ENCODE results near the gene LHFPL2.

Gene LHFPL2

GRCh38 chr5:78512435-78512834 lies 136.1 kb downstream of the LHFPL2 start:
- TF ChIP-seq REST (IDR thresholded peaks at IDR 0.05; ENCODE audit: insufficient read depth in 1 of 2, low read depth in 2 of 2, low read length in 2 of 2): no peak

GRCh38 chr5:78511121-78511906 lies 137.3 kb downstream of the LHFPL2 start:
- TF ChIP-seq TAF1 (IDR thresholded peaks at IDR 0.05; ENCODE audit: borderline replicate concordance, insufficient read depth, low read length) (no peak), FOXP2 (optimal IDR thresholded peaks at IDR 0.05; ENCODE audit: borderline replicate concordance, extremely low read depth, extremely low read length, insufficient read depth) (no peak), SIN3A (IDR thresholded peaks at IDR 0.05; ENCODE audit: borderline replicate concordance, insufficient read depth, low read length) (no peak), POLR2AphosphoS5 (IDR thresholded peaks at IDR 0.05; ENCODE audit: low read depth, low read length) (no peak), REST (IDR thresholded peaks at IDR 0.05; ENCODE audit: insufficient read depth in 1 of 2, low read depth in 2 of 2, low read length in 2 of 2) (no peak)

- TF ChIP-seq TAF1 (IDR thresholded peaks at IDR 0.05; ENCODE audit: borderline replicate concordance, insufficient read depth, low read length) (no peak), SIN3A (IDR thresholded peaks at IDR 0.05; ENCODE audit: borderline replicate concordance, insufficient read depth, low read length) (no peak), FOXP2 (optimal IDR thresholded peaks at IDR 0.05; ENCODE audit: borderline replicate concordance, extremely low read depth, extremely low read length, insufficient read depth) (no peak), REST (IDR thresholded peaks at IDR 0.05; ENCODE audit: insufficient read depth in 1 of 2, low read depth in 2 of 2, low read length in 2 of 2) (no peak), POLR2AphosphoS5 (IDR thresholded peaks at IDR 0.05; ENCODE audit: low read depth, low read length) (no peak)
Observed at GRCh38 chr5:78509884-78510769, 138.4 kb downstream of the LHFPL2 start.

GRCh38 chr5:78509145-78509865 lies 139.3 kb downstream of the LHFPL2 start:
- TF ChIP-seq REST (IDR thresholded peaks at IDR 0.05; ENCODE audit: insufficient read depth in 1 of 2, low read depth in 2 of 2, low read length in 2 of 2) (no peak), TAF1 (IDR thresholded peaks at IDR 0.05; ENCODE audit: borderline replicate concordance, insufficient read depth, low read length) (no peak), POLR2AphosphoS5 (IDR thresholded peaks at IDR 0.05; ENCODE audit: low read depth, low read length) (no peak), FOXP2 (optimal IDR thresholded peaks at IDR 0.05; ENCODE audit: borderline replicate concordance, extremely low read depth, extremely low read length, insufficient read depth) (no peak), SIN3A (IDR thresholded peaks at IDR 0.05; ENCODE audit: borderline replicate concordance, insufficient read depth, low read length) (no peak)

Data from PFSK-1 (cell line).